ENCODE measurements around the gene TOR4A.
"Not testable (repeated sequence)": the region's sequence is repeated elsewhere in the genome, so short reads cannot be mapped to it uniquely, and the experiment has no call there.

TOR4A gene

GRCh38 chr9:137253717-137254623 is 23.6 kb upstream of the TOR4A start:
- DNase-seq (ENCODE audit: low read depth): no peak

GRCh38 chr9:137254624-137255447 is 22.7 kb upstream of the TOR4A start, which contains the start of gene NELFB:
Gene NELFB (plus strand): TSS chr9:137255327.
- DNase-seq (ENCODE audit: low read depth): peak; percentile 33

- DNase-seq (ENCODE audit: low read depth): no peak
These were observed 21.9 kb upstream of the TOR4A start for GRCh38 chr9:137255448-137256114.

- DNase-seq (ENCODE audit: low read depth): no peak
These were observed 21.2 kb upstream of the TOR4A start for GRCh38 chr9:137256362-137256761.

GRCh38 chr9:137256856-137257255 is 20.7 kb upstream of the TOR4A start:
- DNase-seq (ENCODE audit: low read depth): no peak

GRCh38 chr9:137262173-137262908 is 15.2 kb upstream of the TOR4A start:
- DNase-seq (ENCODE audit: low read depth): not testable (repeated sequence)

GRCh38 chr9:137262909-137263285 is 14.6 kb upstream of the TOR4A start:
- DNase-seq (ENCODE audit: low read depth): no peak

GRCh38 chr9:137263506-137263905 is 14.0 kb upstream of the TOR4A start:
- no peak for DNase-seq (ENCODE audit: low read depth)

- DNase-seq (ENCODE audit: low read depth): no peak
These were observed 13.5 kb upstream of the TOR4A start for GRCh38 chr9:137264067-137264466.

- DNase-seq (ENCODE audit: low read depth): no peak
These were observed 11.9 kb upstream of the TOR4A start for GRCh38 chr9:137265496-137266161.

GRCh38 chr9:137266162-137266527 is 11.4 kb upstream of the TOR4A start:
- no peak for DNase-seq (ENCODE audit: low read depth)

GRCh38 chr9:137266585-137267453 is 10.7 kb upstream of the TOR4A start:
- no peak for DNase-seq (ENCODE audit: low read depth)

GRCh38 chr9:137267933-137268355 is 9.6 kb upstream of the TOR4A start:
- DNase-seq (ENCODE audit: low read depth): no peak

GRCh38 chr9:137268538-137269201 is 8.9 kb upstream of the TOR4A start:
- no peak for DNase-seq (ENCODE audit: low read depth)

GRCh38 chr9:137269231-137269772 is 8.2 kb upstream of the TOR4A start:
- no peak for DNase-seq (ENCODE audit: low read depth)

- DNase-seq (ENCODE audit: low read depth): no peak
These were observed 6.4 kb upstream of the TOR4A start for GRCh38 chr9:137270929-137271695.

- no peak for DNase-seq (ENCODE audit: low read depth)
These were observed 5.8 kb upstream of the TOR4A start for GRCh38 chr9:137271696-137272076.

- no peak for DNase-seq (ENCODE audit: low read depth)
These were observed 5.1 kb upstream of the TOR4A start for GRCh38 chr9:137272241-137273094.
